Panc1 (cell line): ENCODE measurements around the gene PSG5.
"Not testable (repeated sequence)": the region's sequence is repeated elsewhere in the genome, so short reads cannot be mapped to it uniquely, and the experiment has no call there.

Source experiments
- CTCF ChIP-seq: fragments of 450-650 bp; IDR thresholded peaks from 2 replicates; pipeline ENCODE4 v1.5.1; 2017; ENCODE audit warnings: mild to moderate bottlenecking
- POLR2AphosphoS5 ChIP-seq: IDR thresholded peaks from 2 replicates; pipeline ENCODE4 v1.6.1; 2012; ENCODE audit warnings: mild to moderate bottlenecking, low read depth, low read length, moderate library complexity
- REST ChIP-seq, 2 experiments: IDR thresholded peaks; 2 replicates each; pipeline ENCODE4 v1.6.1; 2011 to 2012; ENCODE audit warnings: low read depth in 2 of 2, control low read depth in 1 of 2, low read length in 1 of 2, mild to moderate bottlenecking in 1 of 2, moderate library complexity in 1 of 2; ENCODE audit not compliant: insufficient read depth in 1 of 2
- TCF7L2 ChIP-seq: IDR thresholded peaks from 2 replicates; pipeline ENCODE4 v1.6.1; 2011; ENCODE audit warnings: mild to moderate bottlenecking, low read depth, low read length, inconsistent platforms

GRCh38 chr19:43194397-43194796 lies 8.1 kb upstream of the PSG5 start:
- not testable (repeated sequence) for TF ChIP-seq CTCF; REST (IDR thresholded peaks at IDR 0.05; ENCODE audit: insufficient read depth in 1 of 2, low read depth in 2 of 2, low read length in 1 of 2); POLR2AphosphoS5; TCF7L2
